K562 (cell line): ENCODE data around the gene SYVN1. TPM values are rescaled to one million over a fixed set of nuclear protein-coding genes. Genes with fewer than 3 reads are reported as not detected.

Experiments used
- ARID1B ChIP-seq: fragments of 450-650 bp; IDR thresholded peaks from 2 replicates; pipeline ENCODE4 v1.6.1; 2016; ENCODE audit warnings: antibody characterized with exemption, mild to moderate bottlenecking, inconsistent platforms
- ATF4 ChIP-seq: fragments of 450-650 bp; formaldehyde crosslinking; IDR thresholded peaks from 2 replicates; pipeline ENCODE4 v1.4.0; 2022; ENCODE audit warnings: mild to moderate bottlenecking, moderate library complexity
- FOXK2 ChIP-seq, 2 experiments: fragments of 450-650 bp; IDR thresholded peaks in 1 of 2; conservative IDR thresholded peaks in 1 of 2; 2 replicates each; pipeline ENCODE4 v1.6.1; 2016; ENCODE audit warnings: low read depth in 2 of 2, mild to moderate bottlenecking in 1 of 2
- GABPA ChIP-seq: fragments of 200-800 bp; sonication (Bioruptor generic); conservative IDR thresholded peaks from 2 replicates; pipeline ENCODE4 v1.6.1; 2016; ENCODE audit warnings: low read depth, missing genetic modification characterization, missing compliant biosample characterization
- GATAD2A ChIP-seq: fragments of 450-650 bp; IDR thresholded peaks from 2 replicates; pipeline ENCODE4 v1.6.1; 2017
- HLTF ChIP-seq: fragments of 450-650 bp; IDR thresholded peaks from 2 replicates; pipeline ENCODE4 v1.6.1; 2016
- JUN ChIP-seq, 2 experiments: sonication (generic) in 1 of 2; formaldehyde crosslinking in 1 of 2; IDR thresholded peaks; 2 replicates each; pipeline versions ENCODE4 v1.6.1 to v1.8.0; 2012 to 2022; ENCODE audit warnings: borderline replicate concordance in 2 of 2, mild to moderate bottlenecking in 2 of 2, improper control_type of control experiment in 1 of 2, low read depth in 1 of 2, low read length in 1 of 2, missing genetic modification reagents in 1 of 2
- KDM4B ChIP-seq, 2 experiments: fragments of 450-650 bp in 1 of 2; sonication (generic) in 1 of 2; IDR thresholded peaks; 2 replicates each; pipeline ENCODE4 v1.6.1; 2016 to 2017; ENCODE audit warnings: borderline replicate concordance in 2 of 2, antibody characterized with exemption in 1 of 2, low read depth in 1 of 2, mild to moderate bottlenecking in 1 of 2
- L3MBTL2 ChIP-seq: fragments of 450-650 bp; IDR thresholded peaks from 2 replicates; pipeline ENCODE4 v1.6.1; 2016; ENCODE audit warnings: mild to moderate bottlenecking, moderate library complexity
- NFIC ChIP-seq: fragments of 450-650 bp; IDR thresholded peaks from 2 replicates; pipeline ENCODE4 v1.6.1; 2017; ENCODE audit warnings: mild to moderate bottlenecking, inconsistent platforms
- SRSF9 ChIP-seq: fragments of 200-400 bp; formaldehyde crosslinking; IDR thresholded peaks from 2 replicates; pipeline ENCODE4 v1.6.1; 2017; ENCODE audit warnings: low read depth, low read length, borderline replicate concordance
- STAT6 ChIP-seq: sonication (generic); formaldehyde crosslinking; IDR thresholded peaks from 2 replicates; pipeline ENCODE4 v1.8.1; 2023; ENCODE audit warnings: mild to moderate bottlenecking, missing genetic modification reagents
- TEAD4 ChIP-seq, 2 experiments: sonication (generic) in 1 of 2; formaldehyde crosslinking in 1 of 2; IDR thresholded peaks; 2 replicates each; pipeline versions ENCODE4 v1.6.1 to v1.8.0; 2012 to 2022; ENCODE audit warnings: borderline replicate concordance in 1 of 2, inconsistent platforms in 1 of 2, low read length in 1 of 2, mild to moderate bottlenecking in 1 of 2, missing genetic modification reagents in 1 of 2
- ZC3H11A ChIP-seq: IDR thresholded peaks from 2 replicates; pipeline ENCODE4 v1.6.1; 2012; ENCODE audit warnings: low read depth, low read length, improper control_type of control experiment
- ZNF699 ChIP-seq: fragments of 250-450 bp; sonication (Bioruptor Pico); IDR thresholded peaks from 2 replicates; pipeline ENCODE4 v1.8.0; 2021; ENCODE audit warnings: mild to moderate bottlenecking, moderate library complexity; ENCODE audit not compliant: insufficient replicate concordance
- ZNF785 ChIP-seq: fragments of 250-450 bp; sonication (Bioruptor Pico); IDR thresholded peaks from 2 replicates; pipeline ENCODE4 v1.4.0; 2020; ENCODE audit warnings: mild to moderate bottlenecking
- polyA plus RNA-seq, 8 experiments: library from polyadenylated mRNA; depleted of rRNA in 4 of 8; stranded (reverse) in 5 of 8; unstranded in 3 of 8; fragments of >200 nt; fragmentation: Nextera tagmentation in 2 of 8; fragmentation: Illumina TruSeq in 1 of 8; extraction: Ambion mirVana in 2 of 8; extraction: Trizol in 1 of 8; gene quantifications; 2 replicates each; pipeline versions ENCODE4 v1.2.1 to v1.2.3, GENCODE V29; 2011 to 2014; ENCODE audit warnings: inconsistent platforms in 1 of 8, missing spikeins in 1 of 8
- total RNA-seq, 7 experiments: library from RNA; depleted of rRNA in 6 of 7; stranded (reverse); fragments of >200 nt in 6 of 7; fragmentation: Illumina TruSeq in 2 of 7; extraction: Trizol in 2 of 7; gene quantifications; 2 replicates each; pipeline versions ENCODE4 v1.2.1 to v1.2.3, GENCODE V29; 2011 to 2021; ENCODE audit warnings: low replicate concordance in 1 of 7
- TF ChIP-seq, protein P1 (sequence below): fragments of 250-450 bp; sonication (Bioruptor Pico); IDR thresholded peaks from 2 replicates; pipeline ENCODE4 v1.5.0; 2022; ENCODE audit warnings: mild to moderate bottlenecking
- TF ChIP-seq, protein P2 (sequence below): fragments of 250-450 bp; sonication (Bioruptor Pico); IDR thresholded peaks from 2 replicates; pipeline ENCODE4 v1.4.0; 2020; ENCODE audit warnings: borderline replicate concordance

The SYVN1 gene
- total and polyA plus RNA-seq, 9 of the 15 experiments (the other 6 are each of a cell fraction or from before 2014, with no cell fraction given): 0.41 to 47.4 (median 9.9) TPM

DNA sequence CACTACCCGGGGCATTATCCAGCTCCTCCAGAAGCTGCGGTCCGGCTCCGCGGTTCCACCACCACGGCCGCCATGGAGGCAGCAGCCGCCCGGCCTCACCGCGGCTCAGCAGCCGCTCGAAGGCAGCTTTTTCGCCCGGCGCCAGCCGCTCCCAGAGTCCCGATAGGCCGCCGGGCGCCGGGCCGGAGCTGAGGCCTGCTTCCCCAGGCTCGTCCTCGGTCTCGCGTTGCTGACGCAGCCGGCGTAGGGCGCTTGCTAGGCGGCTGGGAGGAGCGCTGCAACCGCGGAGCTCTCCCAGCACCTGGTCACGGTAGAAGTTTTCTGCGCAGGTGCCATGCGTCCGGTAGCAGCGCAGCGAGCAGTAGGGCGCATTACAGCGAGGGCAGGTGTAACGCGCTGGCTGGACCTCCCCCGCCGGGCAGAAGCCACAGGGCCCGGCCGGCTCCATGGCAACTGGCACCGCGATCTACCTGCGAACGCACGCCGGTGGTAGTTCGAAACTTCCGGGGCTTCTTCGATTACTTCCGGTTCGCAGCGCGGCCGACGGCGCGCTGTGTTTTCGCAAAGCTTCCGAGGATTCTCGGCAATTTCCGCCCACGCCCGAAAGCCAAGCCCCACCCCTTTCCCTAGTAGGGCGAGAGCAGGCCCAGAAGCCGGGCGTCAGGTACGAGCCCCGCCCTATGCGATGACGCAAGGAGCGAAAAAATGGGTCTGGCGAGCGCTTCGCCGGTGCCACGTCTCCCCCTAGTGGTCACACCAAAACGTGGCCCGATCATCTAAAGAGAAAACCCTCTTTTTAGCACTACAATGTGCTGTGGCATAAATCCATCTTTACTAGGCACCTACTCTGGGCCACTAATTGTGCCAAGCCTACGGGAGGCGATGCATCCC lies 16.9 kb downstream of the SYVN1 start, which contains the start of gene ZNHIT2 (continued):
- TF ChIP-seq FOXK2 (conservative IDR thresholded peaks at IDR 0.05 in 1 of 2, IDR thresholded peaks at IDR 0.05 in 1 of 2; ENCODE audit: low read depth in 2 of 2) (peak; percentile 81 to 85), KDM4B (IDR thresholded peaks at IDR 0.05; ENCODE audit: borderline replicate concordance in 2 of 2, low read depth in 1 of 2) (peak in 1 of 2 experiments; percentile 85; a peak in 2 of 4 replicates), ZNF785 (CRISPR knock-in tag) (no peak), JUN (IDR thresholded peaks at IDR 0.05; ENCODE audit: borderline replicate concordance, low read depth, low read length) (peak; percentile 74; the same call in 1 of the 2 replicates), JUN (CRISPR knock-in tag; IDR thresholded peaks at IDR 0.05; ENCODE audit: borderline replicate concordance) (no peak), GATAD2A (peak; percentile 99), SRSF9 (no peak), ATF4 (0 out of 2 replicates have a peak, but pooled peaks have one; percentile 45), L3MBTL2 (peak; percentile 12; the same call in 1 of the 2 replicates), ZNF699 (CRISPR knock-in tag) (no peak), NFIC (0 out of 2 replicates have a peak, but pooled peaks have one; percentile 17), STAT6 (CRISPR knock-in tag) (0 out of 2 replicates have a peak, but pooled peaks have one; percentile 29), HLTF (no peak), TEAD4 (IDR thresholded peaks at IDR 0.05; ENCODE audit: low read length) (no peak), TEAD4 (CRISPR knock-in tag; IDR thresholded peaks at IDR 0.05; ENCODE audit: borderline replicate concordance) (peak; percentile 35; the same call in 1 of the 2 replicates), GABPA (tag) (peak; percentile 99), ARID1B (0 out of 2 replicates have a peak, but pooled peaks have one; percentile 26), ZC3H11A (no peak)
- TF ChIP-seq, protein P1, sequence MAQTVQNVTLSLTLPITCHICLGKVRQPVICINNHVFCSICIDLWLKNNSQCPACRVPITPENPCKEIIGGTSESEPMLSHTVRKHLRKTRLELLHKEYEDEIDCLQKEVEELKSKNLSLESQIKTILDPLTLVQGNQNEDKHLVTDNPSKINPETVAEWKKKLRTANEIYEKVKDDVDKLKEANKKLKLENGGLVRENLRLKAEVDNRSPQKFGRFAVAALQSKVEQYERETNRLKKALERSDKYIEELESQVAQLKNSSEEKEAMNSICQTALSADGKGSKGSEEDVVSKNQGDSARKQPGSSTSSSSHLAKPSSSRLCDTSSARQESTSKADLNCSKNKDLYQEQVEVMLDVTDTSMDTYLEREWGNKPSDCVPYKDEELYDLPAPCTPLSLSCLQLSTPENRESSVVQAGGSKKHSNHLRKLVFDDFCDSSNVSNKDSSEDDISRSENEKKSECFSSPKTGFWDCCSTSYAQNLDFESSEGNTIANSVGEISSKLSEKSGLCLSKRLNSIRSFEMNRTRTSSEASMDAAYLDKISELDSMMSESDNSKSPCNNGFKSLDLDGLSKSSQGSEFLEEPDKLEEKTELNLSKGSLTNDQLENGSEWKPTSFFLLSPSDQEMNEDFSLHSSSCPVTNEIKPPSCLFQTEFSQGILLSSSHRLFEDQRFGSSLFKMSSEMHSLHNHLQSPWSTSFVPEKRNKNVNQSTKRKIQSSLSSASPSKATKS (CRISPR knock-in tag): no peak
- TF ChIP-seq, protein P2, sequence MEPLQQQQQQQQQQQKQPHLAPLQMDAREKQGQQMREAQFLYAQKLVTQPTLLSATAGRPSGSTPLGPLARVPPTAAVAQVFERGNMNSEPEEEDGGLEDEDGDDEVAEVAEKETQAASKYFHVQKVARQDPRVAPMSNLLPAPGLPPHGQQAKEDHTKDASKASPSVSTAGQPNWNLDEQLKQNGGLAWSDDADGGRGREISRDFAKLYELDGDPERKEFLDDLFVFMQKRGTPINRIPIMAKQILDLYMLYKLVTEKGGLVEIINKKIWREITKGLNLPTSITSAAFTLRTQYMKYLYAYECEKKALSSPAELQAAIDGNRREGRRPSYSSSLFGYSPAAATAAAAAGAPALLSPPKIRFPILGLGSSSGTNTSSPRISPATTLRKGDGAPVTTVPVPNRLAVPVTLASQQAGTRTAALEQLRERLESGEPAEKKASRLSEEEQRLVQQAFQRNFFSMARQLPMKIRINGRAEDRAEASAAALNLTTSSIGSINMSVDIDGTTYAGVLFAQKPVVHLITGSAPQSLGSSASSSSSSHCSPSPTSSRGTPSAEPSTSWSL (CRISPR knock-in tag): peak; percentile 57; the same call in 1 of the 2 replicates
